Caco-2 (cell line): ENCODE results near the gene TRPM2. TPM values are rescaled to one million over a fixed set of nuclear protein-coding genes. Genes with fewer than 3 reads are reported as not detected.

Experiments used
- BruUV-seq: library from RNA; stranded (reverse); fragments of 400-500 nt; replicated peaks from 2 replicates; lab custom pipeline; 2021; lab: Mats Ljungman, UMichigan
- CTCF ChIA-PET: fragments of 300-600 bp; sonication (Branson Sonifier 250); formaldehyde crosslinking; loops from one replicate; lab custom pipeline; 2022; ENCODE audit warnings: antibody characterized with exemption; lab: Charles Lee
- POLR2A ChIA-PET: fragments of 300-600 bp; sonication (Branson Sonifier 250); formaldehyde crosslinking; loops from one replicate; lab custom pipeline; 2022; ENCODE audit warnings: antibody characterized with exemption; lab: Charles Lee
- DNase-seq, 2 experiments: peaks; one replicate each; pipeline versions ENCODE4 v3.0.0 to v3.0.0-alpha.2; 2020 to 2022
- H3K27me3 ChIP-seq: replicated peaks from 2 replicates; pipeline ENCODE4 v1.6.0; 2011; ENCODE audit warnings: low read length; ENCODE audit not compliant: control insufficient read depth, insufficient read depth
- H3K36me3 ChIP-seq: 2 replicates; pipeline ENCODE4 v1.5.1; 2011; ENCODE audit warnings: low read length; ENCODE audit not compliant: control insufficient read depth, insufficient read depth
- H3K4me1 ChIP-seq: fragments of 250-450 bp; sonication (Bioruptor Pico); 2 replicates; pipeline ENCODE4 v1.5.1; 2020; ENCODE audit warnings: mild to moderate bottlenecking
- H3K4me3 ChIP-seq: 2 replicates; pipeline ENCODE4 v1.5.1; 2011; ENCODE audit warnings: low read depth, mild to moderate bottlenecking, control low read depth, low read length
- H3K9me3 ChIP-seq: fragments of 250-450 bp; sonication (Bioruptor Pico); 2 replicates; pipeline ENCODE4 v1.5.1; 2020; ENCODE audit warnings: mild to moderate bottlenecking, moderate library complexity
- H3K27ac Mint-ChIP-seq: one replicate; pipeline ENCODE4 v1.8.0; 2022; ENCODE audit warnings: mixed read lengths; ENCODE audit not compliant: unreplicated experiment
- H3K27me3 Mint-ChIP-seq: one replicate; pipeline ENCODE4 v1.8.0; 2022; ENCODE audit warnings: mixed read lengths; ENCODE audit not compliant: insufficient read depth, unreplicated experiment
- H3K36me3 Mint-ChIP-seq: one replicate; pipeline ENCODE4 v1.8.0; 2022; ENCODE audit warnings: mild to moderate bottlenecking, mixed read lengths; ENCODE audit not compliant: insufficient read depth, unreplicated experiment
- H3K4me1 Mint-ChIP-seq: one replicate; pipeline ENCODE4 v1.8.0; 2022; ENCODE audit warnings: low read depth, mixed read lengths; ENCODE audit not compliant: unreplicated experiment
- H3K4me3 Mint-ChIP-seq: one replicate; pipeline ENCODE4 v1.8.0; 2022; ENCODE audit warnings: mild to moderate bottlenecking, moderate library complexity, mixed read lengths; ENCODE audit not compliant: unreplicated experiment
- H3K9me3 Mint-ChIP-seq: one replicate; pipeline ENCODE4 v1.8.0; 2022; ENCODE audit warnings: mixed read lengths; ENCODE audit not compliant: unreplicated experiment
- CTCF ChIP-seq, 2 experiments: fragments of 200-600 bp in 1 of 2; IDR thresholded peaks; 1 replicate in 1 of 2; 2 replicates in 1 of 2; pipeline versions ENCODE4 v1.5.1 to v1.8.0; 2011 to 2022; ENCODE audit warnings: antibody characterized with exemption in 1 of 2, control low read depth in 1 of 2, inconsistent platforms in 1 of 2, low read depth in 1 of 2, low read length in 1 of 2, mild to moderate bottlenecking in 1 of 2, moderate library complexity in 1 of 2; ENCODE audit not compliant: insufficient read depth in 1 of 2, severe bottlenecking in 1 of 2, unreplicated experiment in 1 of 2
- intact Hi-C: fragments of 100-400 bp; cut with micrococcal nuclease; formaldehyde crosslinking; loops from one replicate; pipeline ENCODE4 v1.10.0; 2022; ENCODE audit not compliant: unreplicated experiment
- total RNA-seq: library from RNA; stranded (reverse); gene quantifications from 2 replicates; pipeline ENCODE4 v1.2.3, GENCODE V29; 2022

Gene TRPM2
- total RNA-seq, 1 experiment from 2014 or later = 0.20 TPM

DNA sequence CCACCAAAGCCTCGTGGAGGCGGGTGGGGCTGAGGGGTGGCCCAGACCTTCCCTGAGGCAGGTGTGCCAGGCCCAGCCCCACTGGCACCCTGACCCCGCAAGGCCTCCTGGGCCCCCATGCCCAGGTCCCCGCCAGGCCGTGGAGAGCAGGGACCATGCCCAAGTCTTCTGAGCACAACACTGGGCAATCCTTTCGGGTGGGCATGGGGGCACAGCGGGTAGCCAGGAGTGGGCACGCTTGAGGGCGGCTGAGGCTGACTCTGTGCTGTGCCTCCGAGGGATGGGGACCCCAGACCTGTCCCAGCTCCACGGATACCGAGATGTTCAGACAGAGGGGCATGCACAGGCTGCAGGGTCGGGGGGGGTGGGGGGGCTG lies 27.2 kb upstream of the TRPM2 start:
- Histone ChIP-seq H3K9me3 (no peaks in the 10 kb centered on the region), H3K4me3 (no peak overlapping the region), H3K27me3 (no peaks in the 10 kb centered on the region), H3K36me3 (peaks cover 1% of the 10 kb centered on the region; the same call in 1 of the 2 replicates), H3K4me1 (no peaks in the 10 kb centered on the region)
- Mint-ChIP-seq H3K27me3 (no peaks in the 10 kb centered on the region), H3K4me1 (no peaks in the 10 kb centered on the region), H3K27ac (no peak overlapping the region), H3K9me3 (no peaks in the 10 kb centered on the region), H3K4me3 (no peak overlapping the region), H3K36me3 (peaks cover 59% of the 10 kb centered on the region)
- DNase-seq = no peak
- TF ChIP-seq CTCF (IDR thresholded peaks at IDR 0.05; ENCODE audit: insufficient read depth in 1 of 2, low read depth in 1 of 2, low read length in 1 of 2, severe bottlenecking in 1 of 2, unreplicated experiment in 1 of 2) = no peak
- ChIA-PET POLR2A (no interaction called here), CTCF (no interaction called here)
- intact Hi-C loops = no loop called here
- BruUV-seq = no TSS peak

DNA sequence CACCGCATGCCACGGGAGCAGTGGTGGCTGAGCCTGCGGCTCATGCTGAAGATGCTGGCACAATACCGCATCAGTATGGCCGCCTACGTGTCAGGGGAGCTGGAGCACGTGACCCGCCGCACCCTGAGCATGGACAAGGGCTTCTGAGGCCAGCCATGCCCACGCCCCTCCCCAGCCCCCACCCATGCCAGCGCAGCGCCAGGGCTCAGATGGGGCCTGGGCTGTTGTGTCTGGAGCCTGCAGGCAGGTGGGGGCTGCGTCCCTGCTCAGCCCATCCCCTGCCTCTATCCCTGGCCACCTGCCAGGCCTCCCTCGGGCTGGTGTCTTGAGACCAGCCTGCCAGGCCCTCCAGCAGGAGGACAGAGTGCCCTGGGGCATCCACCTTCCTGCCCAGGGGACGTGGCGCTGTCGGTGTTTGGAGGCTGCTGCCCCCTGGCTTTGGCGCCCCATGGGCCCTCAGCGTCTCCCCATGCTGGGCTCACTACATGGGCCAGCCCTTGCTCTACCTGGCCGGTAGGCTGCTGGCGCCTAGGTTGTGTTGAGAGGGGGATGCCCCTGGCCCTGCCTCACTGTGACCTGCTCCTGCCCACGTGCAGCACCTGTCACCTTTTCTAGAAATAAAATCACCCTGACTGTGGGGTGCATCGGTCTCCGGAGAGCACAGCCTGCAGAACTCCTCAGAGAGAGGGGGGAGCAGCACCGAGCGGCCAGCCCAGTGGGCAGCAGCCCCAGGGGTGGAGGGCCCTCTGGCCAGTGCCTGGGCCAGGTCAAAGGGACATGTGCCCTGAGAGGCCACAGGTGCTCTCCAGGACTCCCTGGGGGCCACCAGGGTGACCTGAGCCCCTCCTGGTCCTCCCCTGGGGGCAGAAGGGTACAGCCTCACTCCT lies 26.5 kb upstream of the TRPM2 start:
- BruUV-seq = TSS peak; percentile 54
- no peak for TF ChIP-seq CTCF (IDR thresholded peaks at IDR 0.05; ENCODE audit: insufficient read depth in 1 of 2, low read depth in 1 of 2, low read length in 1 of 2, severe bottlenecking in 1 of 2, unreplicated experiment in 1 of 2)
- Histone ChIP-seq H3K27me3 (no peaks in the 10 kb centered on the region), H3K4me1 (no peaks in the 10 kb centered on the region), H3K9me3 (no peaks in the 10 kb centered on the region), H3K4me3 (no peak overlapping the region), H3K36me3 (peaks cover 1% of the 10 kb centered on the region; the same call in 1 of the 2 replicates)
- H3K4me3 Mint-ChIP-seq = no peak overlapping the region
- H3K36me3 Mint-ChIP-seq = peaks cover 66% of the 10 kb centered on the region
- no peaks in the 10 kb centered on the region for H3K27me3 Mint-ChIP-seq
- no peaks in the 10 kb centered on the region for H3K4me1 Mint-ChIP-seq
- no peak overlapping the region for H3K27ac Mint-ChIP-seq
- CTCF ChIA-PET = no interaction called here
- intact Hi-C loops = no loop called here
- no peaks in the 10 kb centered on the region for H3K9me3 Mint-ChIP-seq
- DNase-seq = no peak
- POLR2A ChIA-PET = no interaction called here

DNA sequence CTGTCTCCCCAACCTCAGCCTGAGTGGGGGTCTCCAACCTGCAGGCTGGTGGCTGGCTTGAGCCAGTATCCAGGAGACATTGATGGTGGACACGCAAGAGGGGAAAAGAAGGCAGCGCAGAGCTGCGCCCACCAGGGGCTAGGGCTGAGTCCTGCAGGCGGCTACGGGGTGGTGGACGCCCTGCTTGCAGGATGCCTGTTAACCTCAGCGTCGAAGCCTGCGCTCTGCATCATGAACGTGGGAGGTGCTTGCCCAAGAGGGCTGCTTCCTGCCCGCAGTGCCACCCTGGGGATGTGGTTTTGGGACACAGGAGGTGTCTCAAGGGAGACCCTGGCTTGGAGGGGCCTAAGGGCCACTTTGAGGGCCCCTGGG lies 25.8 kb upstream of the TRPM2 start:
- H3K9me3 ChIP-seq = no peaks in the 10 kb centered on the region
- H3K4me1 Mint-ChIP-seq = no peaks in the 10 kb centered on the region
- intact Hi-C loops = no loop called here
- no peaks in the 10 kb centered on the region for H3K27me3 ChIP-seq
- no peaks in the 10 kb centered on the region for H3K27me3 Mint-ChIP-seq
- H3K9me3 Mint-ChIP-seq = no peaks in the 10 kb centered on the region
- H3K36me3 Mint-ChIP-seq = peaks cover 72% of the 10 kb centered on the region
- BruUV-seq = no TSS peak
- H3K4me3 ChIP-seq = no peak overlapping the region
- H3K27ac Mint-ChIP-seq = no peak overlapping the region
- no peak for DNase-seq
- no peak overlapping the region for H3K4me3 Mint-ChIP-seq
- no peaks in the 10 kb centered on the region for H3K36me3 ChIP-seq
- POLR2A ChIA-PET = no interaction called here
- TF ChIP-seq CTCF (IDR thresholded peaks at IDR 0.05; ENCODE audit: insufficient read depth in 1 of 2, low read depth in 1 of 2, low read length in 1 of 2, severe bottlenecking in 1 of 2, unreplicated experiment in 1 of 2) = no peak
- CTCF ChIA-PET = no interaction called here
- no peaks in the 10 kb centered on the region for H3K4me1 ChIP-seq
